ES-I3 (cell line): ENCODE results near the gene RASGEF1C.

ENCODE experiments used
- H3K36me3 ChIP-seq: 2 replicates; pipeline ENCODE4 v1.6.1; 2013; ENCODE audit warnings: mild to moderate bottlenecking, low read length, control low read depth, moderate library complexity; ENCODE audit not compliant: insufficient read depth
- H3K4me1 ChIP-seq: 2 replicates; pipeline ENCODE4 v1.6.1; 2013; ENCODE audit warnings: mild to moderate bottlenecking, control low read depth, low read length; ENCODE audit not compliant: insufficient read depth
- H3K9ac ChIP-seq: 2 replicates; pipeline ENCODE4 v1.6.1; 2013; ENCODE audit warnings: low read depth, mild to moderate bottlenecking, low read length, moderate library complexity
- H3K9me3 ChIP-seq: 2 replicates; pipeline ENCODE4 v1.6.1; 2013; ENCODE audit warnings: mild to moderate bottlenecking, low read length, moderate library complexity; ENCODE audit not compliant: control insufficient read depth, insufficient read depth

RASGEF1C gene

DNA sequence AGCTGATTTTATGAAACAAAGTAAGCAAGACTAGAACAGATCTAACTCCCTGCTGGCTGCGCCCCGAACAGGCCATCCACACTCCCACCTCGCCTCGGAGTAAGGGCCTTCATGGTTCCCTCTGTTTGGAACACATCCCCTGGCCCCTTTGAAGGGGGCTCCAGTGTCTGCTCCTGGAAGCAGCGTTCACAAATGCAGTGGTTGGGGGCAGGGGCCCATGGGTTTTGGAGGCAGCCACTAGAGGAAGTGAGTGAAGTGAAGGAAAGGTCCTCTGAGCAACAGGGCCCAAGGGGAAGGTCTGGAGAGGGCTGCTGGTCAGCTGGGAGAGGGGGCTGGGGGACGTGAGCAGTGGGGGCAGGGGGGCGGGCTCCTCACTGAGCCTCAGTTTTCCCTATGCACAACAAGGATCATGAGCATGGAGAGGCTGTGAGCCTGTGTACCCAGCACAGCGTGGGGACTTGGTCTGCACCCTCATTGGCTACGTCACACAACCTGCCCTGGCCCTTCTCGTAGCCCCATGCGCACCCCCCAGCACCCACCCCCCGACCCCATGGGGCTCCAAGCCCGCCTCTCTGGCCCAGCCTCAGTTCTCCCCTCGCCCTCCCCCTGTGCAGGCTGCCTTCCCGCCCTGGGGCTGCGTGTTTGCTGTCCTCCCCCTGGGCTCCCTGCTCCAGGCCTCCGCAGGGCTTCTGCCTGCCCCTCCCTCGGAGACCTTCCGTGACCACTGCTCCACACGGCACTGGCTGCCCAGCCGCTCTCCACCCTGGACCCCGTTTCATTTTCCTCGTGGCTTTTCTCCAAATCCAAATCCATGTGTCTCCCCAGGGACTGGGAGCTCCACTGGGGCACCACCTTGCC, 39.5 kb downstream of the RASGEF1C start:
- no peaks in the 10 kb centered on the region for H3K9me3 ChIP-seq
- H3K4me1 ChIP-seq, result peaks cover 9% of the 10 kb centered on the region; the same call in 1 of the 2 replicates
- H3K36me3 ChIP-seq, result no peaks in the 10 kb centered on the region
- H3K9ac ChIP-seq, result no peak overlapping the region

DNA sequence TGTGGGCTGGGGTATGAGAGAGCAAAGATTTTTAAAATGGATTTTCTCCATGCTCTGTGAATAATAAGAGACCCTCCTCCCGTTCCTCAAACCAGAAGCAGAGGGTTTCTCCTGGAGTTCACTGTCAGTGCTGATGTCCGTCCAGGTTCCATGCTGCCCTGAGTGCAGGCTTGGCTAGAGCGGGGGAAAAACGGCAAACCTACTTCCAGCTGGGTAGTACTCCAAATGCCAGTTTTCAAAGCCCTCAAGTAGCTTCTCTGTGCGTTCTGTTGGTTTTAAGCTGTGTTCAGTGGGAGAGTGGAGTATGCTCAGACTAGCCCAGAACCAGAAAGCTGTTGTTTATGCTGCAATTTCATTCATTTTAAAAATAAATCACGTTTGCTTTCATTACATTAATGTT, 40.3 kb downstream of the RASGEF1C start:
- peaks cover 9% of the 10 kb centered on the region; the same call in 1 of the 2 replicates for H3K4me1 ChIP-seq
- H3K36me3 ChIP-seq, result no peaks in the 10 kb centered on the region

DNA sequence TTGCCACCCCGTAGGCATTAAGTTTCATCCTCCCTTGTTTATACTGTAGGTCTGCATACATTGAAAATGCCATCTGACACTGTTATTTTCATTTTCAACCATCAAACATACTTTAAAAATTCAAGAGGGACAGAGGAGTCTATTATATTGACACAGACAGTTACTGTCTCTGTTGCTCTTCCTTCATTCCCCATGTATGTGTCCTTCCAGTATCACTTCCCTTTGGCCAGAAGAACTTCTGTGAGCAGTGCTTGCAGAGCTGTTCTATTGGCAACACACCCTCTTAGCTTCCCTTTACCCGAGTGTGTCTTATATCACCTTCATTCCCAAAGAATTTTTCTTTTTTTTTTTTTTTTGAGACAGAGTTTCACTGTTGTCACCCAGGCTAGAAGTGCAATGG, 42.8 kb downstream of the RASGEF1C start:
- no peaks in the 10 kb centered on the region for H3K36me3 ChIP-seq

More for the DNA sequence above, 40.3 kb downstream of the RASGEF1C start:
- Histone ChIP-seq H3K9ac (no peak overlapping the region), H3K9me3 (no peaks in the 10 kb centered on the region)

DNA sequence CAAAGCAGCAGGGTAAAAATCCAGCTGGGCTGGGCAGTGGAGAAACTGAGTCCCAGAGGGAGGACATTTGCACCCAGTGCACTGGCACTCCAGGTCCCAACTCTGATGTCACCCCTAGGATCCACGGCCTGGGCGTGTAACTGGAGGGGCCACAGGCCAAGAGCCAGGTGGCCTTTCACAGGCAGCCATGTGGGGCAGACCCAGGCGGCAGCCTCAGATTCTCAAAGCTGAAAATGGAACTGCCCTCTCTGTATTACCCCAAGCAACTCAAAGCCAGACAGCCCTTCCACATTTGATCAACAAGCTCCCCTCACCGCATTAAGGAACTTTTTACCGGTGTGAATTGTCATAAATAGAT, 46.7 kb downstream of the RASGEF1C start:
- Histone ChIP-seq H3K36me3 (no peaks in the 10 kb centered on the region), H3K9ac (no peak overlapping the region), H3K4me1 (no peaks in the 10 kb centered on the region), H3K9me3 (no peaks in the 10 kb centered on the region; the same call in 1 of the 2 replicates)

More for the DNA sequence above, 42.8 kb downstream of the RASGEF1C start:
- Histone ChIP-seq H3K9ac (no peak overlapping the region), H3K4me1 (peaks cover 9% of the 10 kb centered on the region; the same call in 1 of the 2 replicates), H3K9me3 (no peaks in the 10 kb centered on the region)

DNA sequence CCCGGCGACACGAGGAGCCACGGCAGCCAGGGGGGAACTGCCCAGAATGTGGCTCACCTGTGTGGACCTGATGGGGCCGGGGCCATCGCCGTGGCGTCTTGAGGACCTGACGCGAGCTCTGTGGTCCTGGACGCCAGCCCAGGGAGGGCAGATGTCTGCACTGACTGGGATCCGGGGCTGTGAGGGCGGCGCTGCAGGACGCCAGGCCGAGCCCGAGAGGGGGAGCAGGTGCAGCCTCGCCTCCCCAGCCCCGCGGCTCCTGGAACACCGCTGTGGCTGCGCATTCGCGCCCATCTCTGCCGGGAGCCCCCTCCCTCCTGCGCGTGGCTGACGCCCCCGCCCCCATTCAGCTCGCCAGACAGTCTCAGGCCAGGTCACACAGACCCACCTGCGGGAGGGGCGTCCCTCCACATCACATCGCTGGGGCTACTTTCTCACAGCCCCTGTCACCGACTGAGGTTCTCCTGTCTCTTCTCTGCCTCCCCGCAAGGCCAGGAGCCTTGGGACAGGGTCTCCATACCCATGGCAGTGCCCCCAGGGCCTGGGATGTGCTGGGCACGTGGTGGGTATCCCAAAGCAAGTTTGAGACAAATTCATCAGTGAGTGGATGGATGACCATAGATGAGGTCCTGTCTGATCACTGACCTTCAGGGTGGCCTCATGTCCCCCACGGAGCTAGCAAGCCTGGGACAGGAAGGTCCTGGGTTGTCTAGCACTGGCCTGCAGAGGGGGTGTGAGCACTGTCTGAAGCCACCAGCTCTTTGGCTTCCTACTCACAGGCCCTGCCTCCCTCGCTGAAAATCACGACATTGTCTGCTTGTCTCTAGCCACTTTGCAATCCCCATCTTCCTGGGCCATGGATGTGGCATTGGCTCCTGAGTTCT, 47.3 kb downstream of the RASGEF1C start:
- H3K4me1 ChIP-seq, result no peaks in the 10 kb centered on the region
- H3K9me3 ChIP-seq, result no peaks in the 10 kb centered on the region; the same call in 1 of the 2 replicates
- H3K9ac ChIP-seq, result no peak overlapping the region
- no peaks in the 10 kb centered on the region for H3K36me3 ChIP-seq

DNA sequence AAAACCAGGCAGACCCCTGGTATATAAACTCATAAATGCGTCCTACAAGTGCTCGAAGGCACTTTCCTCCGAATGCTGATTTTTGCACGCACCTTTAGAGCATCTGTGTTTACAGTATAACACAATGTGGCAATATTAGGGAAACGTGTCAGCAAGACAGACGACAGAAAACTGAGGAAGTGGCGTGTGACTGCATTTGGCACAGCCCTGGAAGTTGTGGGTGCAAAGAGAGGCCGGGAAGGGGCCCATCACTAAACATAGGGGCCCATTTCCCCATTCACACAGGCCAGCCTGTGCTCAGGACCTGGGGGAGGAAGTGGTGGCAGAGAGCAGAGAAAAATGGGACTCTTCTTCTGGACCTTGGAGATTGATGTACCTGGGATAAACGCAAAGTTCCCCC, 48.2 kb downstream of the RASGEF1C start:
- Histone ChIP-seq H3K4me1 (no peaks in the 10 kb centered on the region), H3K9ac (no peak overlapping the region), H3K9me3 (no peaks in the 10 kb centered on the region; the same call in 1 of the 2 replicates), H3K36me3 (no peaks in the 10 kb centered on the region)

DNA sequence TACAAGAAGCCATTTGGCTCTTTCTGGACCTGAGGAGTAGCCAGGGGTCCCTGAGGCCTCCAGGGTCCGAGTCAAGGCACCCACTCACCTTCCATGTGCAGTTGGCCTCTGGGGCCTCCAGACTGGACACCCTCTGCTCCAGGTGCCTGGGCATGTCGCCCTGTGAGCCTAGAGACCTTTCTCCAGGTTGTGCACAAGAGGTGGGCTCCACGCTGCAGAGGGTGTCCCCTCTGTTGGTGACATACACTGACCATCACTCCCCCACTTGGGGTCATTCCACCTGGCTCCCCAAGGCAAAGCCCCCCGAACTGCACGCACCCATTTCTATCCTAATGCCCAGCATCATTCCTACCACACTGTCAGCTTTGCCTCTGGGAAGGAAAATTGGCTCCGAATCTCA, 48.8 kb downstream of the RASGEF1C start:
- H3K9me3 ChIP-seq, result no peaks in the 10 kb centered on the region; the same call in 1 of the 2 replicates
- H3K4me1 ChIP-seq, result no peaks in the 10 kb centered on the region
- no peaks in the 10 kb centered on the region for H3K36me3 ChIP-seq
- H3K9ac ChIP-seq, result no peak overlapping the region

DNA sequence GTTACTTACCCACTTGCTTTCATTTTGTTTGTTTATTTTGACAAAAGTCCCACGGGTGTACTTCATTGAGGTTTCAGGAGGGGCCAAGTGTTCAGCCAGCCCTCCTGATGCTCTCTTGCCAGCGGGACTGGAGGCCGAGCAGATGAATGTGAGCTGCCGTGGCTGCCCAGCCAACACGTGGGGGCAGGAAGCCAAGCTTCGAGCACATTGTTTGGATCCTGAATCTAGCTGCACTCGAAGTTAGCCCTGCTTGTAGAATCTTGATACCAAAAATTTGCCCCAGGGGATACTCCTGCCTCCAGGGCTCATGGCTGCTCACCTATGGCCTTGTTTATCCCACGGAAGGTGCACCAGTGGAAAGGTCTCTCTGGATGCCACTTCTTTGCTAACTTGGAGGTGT, 49.3 kb downstream of the RASGEF1C start:
- no peak overlapping the region for H3K9ac ChIP-seq
- no peaks in the 10 kb centered on the region; the same call in 1 of the 2 replicates for H3K9me3 ChIP-seq
- H3K36me3 ChIP-seq, result no peaks in the 10 kb centered on the region
- no peaks in the 10 kb centered on the region for H3K4me1 ChIP-seq

DNA sequence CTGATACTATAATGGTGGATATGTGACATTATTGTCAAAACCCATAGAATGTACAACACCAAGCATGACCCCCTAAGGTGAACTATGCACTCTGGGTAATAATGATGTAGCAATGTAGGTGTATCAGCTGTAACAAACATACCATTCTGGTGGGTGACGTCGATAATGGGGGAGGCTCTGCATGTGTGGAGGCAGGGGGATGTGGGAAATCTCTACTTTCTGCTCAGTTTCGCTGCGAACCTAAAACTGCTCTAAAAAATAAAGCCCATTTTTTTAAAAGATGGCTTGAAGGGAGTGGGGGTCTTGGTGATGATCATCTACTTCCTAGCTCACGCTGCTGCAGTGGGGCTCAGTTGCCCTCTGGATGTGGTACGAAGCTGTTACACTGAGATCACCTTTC, 51.1 kb downstream of the RASGEF1C start:
- H3K9me3 ChIP-seq, result no peaks in the 10 kb centered on the region; the same call in 1 of the 2 replicates
- H3K36me3 ChIP-seq, result no peaks in the 10 kb centered on the region
- H3K9ac ChIP-seq, result no peak overlapping the region
- H3K4me1 ChIP-seq, result no peaks in the 10 kb centered on the region

DNA sequence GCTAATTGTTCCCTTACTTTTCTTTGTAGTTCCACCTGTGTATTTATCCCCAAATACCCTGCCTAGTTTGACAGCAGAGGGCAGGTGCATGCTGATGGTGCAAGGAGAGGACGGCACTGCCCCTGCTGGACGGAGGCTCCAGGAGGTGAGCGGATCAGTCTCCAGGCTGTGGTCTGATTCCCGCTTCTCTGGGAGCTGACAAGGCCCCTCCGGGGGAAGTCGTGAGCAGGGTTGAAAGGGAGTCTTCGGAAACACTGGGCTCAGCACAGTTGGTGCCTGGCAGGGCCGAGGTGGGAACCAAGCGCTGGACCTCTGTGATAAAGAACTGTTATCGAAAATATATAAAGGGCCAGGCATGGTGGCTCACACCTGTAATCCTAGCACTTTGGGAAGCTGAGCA, 52.9 kb downstream of the RASGEF1C start:
- Histone ChIP-seq H3K36me3 (no peaks in the 10 kb centered on the region), H3K9ac (no peak overlapping the region), H3K9me3 (no peaks in the 10 kb centered on the region; the same call in 1 of the 2 replicates), H3K4me1 (no peaks in the 10 kb centered on the region)

DNA sequence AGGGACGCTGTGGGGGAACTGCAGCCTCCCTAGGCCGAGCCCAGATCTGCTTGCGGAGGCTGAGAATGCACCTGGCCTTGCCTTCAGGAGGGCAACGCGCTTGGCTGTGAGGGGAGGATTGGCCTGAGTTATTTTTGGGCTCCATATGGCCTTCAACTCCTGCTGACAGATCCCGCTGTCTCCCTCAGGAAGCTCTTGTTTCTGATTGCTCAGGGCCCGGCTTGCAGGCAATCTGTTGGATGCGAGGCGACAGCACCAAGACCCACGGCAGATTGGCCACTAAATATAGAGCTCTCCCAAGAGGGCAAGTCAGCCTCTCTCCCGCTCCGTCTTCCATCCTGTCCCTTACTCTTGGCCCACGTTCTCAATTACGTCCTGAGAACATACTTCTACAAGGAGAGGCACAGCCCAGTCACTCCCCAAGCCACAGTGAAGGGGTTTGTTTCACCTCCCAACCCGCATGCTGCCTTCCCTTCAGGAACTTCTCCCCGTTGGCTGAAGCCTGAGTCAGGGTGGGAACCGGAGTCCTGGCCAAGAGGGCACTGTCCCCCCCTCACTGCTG, 53.6 kb downstream of the RASGEF1C start:
- Histone ChIP-seq H3K36me3 (no peaks in the 10 kb centered on the region), H3K9me3 (no peaks in the 10 kb centered on the region; the same call in 1 of the 2 replicates), H3K9ac (no peak overlapping the region), H3K4me1 (no peaks in the 10 kb centered on the region)

DNA sequence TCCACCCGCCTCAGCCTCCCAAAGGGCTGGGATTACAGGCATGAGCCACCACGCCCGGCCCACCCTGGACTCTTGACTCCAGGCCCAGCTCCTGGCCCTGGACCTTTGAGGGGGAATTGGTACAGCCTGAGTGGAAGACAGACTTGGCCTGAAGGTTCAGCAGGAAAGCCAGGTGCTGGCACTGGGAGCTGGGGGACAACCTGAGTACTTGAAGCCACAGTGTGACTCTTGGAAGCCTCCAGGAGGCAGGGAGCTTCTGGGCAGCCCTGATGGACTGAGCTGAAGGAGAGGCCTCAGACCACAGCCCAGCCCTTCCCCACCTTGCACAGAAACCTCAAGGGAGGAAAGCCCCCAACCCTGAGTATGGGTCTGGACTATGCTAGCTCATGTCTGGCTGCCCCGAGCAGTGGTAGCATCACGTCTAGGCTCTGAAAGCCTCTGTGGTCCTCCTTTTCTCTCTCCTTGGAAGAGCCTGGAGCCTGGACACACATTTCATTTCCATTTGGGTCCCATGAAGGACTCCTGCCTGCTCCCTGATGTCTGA, 54.1 kb downstream of the RASGEF1C start:
- H3K4me1 ChIP-seq, result no peaks in the 10 kb centered on the region
- no peak overlapping the region for H3K9ac ChIP-seq
- H3K9me3 ChIP-seq, result no peaks in the 10 kb centered on the region; the same call in 1 of the 2 replicates
- H3K36me3 ChIP-seq, result no peaks in the 10 kb centered on the region

DNA sequence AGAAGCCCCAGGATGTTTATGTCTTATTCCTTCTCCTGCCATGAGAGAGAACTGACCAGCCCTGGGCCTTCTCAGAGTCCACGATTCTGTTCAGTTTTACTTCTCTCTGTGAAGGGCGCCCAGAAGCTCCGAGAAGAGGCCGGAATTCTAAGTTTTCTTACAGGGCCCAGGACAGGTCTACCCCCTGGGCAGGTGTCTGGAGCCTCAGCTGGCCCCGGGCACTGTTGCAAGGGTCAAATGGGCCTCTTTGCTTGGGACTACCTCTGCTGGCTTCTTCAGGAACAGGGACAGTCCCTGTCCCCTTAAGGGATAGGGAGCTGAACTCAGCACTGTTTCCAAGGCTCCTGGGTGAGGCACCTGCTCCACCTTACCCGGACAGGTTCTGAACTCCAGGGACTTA, 55.0 kb downstream of the RASGEF1C start:
- Histone ChIP-seq H3K4me1 (no peaks in the 10 kb centered on the region), H3K9ac (no peak overlapping the region), H3K9me3 (no peaks in the 10 kb centered on the region; the same call in 1 of the 2 replicates), H3K36me3 (no peaks in the 10 kb centered on the region)

DNA sequence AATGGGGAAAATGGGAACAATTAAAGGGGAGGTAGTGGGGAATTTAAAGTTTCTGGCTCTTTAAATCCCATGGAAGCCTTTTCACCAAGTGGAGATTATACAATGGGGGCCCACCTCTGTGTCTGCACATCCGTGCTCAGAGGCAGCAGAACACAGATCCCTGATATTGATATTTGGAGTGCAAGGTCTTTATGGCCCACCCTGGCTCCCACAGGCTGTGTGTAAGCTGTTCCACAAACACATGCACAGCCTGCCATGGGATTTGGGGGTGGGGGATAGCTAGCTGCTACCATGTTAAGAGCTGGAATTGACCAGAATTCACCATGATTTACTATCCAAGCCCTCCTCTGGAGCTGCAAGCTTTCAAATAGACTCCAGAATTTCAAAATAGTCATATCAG, 55.9 kb downstream of the RASGEF1C start:
- Histone ChIP-seq H3K36me3 (no peaks in the 10 kb centered on the region), H3K4me1 (no peaks in the 10 kb centered on the region), H3K9me3 (no peaks in the 10 kb centered on the region), H3K9ac (no peak overlapping the region)
